Cardiac muscle cell (in vitro differentiated cells and primary cell): ENCODE measurements around the gene ANKRD7. TPM values are rescaled to one million over a fixed set of nuclear protein-coding genes. Genes with fewer than 3 reads are reported as not detected.
A peak's percentile ranks its signal among the peaks of the same experiment; 100 is the strongest.

Experiments used
- DNase-seq, 2 donors: peaks; one replicate each; pipeline versions ENCODE4 v3.0.0 to v3.0.0-alpha.2; 2010 to 2017; ENCODE audit warnings: low read depth in 1 of 2, low spot score in 1 of 2
- H3K27ac ChIP-seq: fragments of 200-600 bp; sonication (generic); 2 replicates; pipeline ENCODE4 v1.5.1; 2016
- H3K27me3 ChIP-seq: fragments of 200-600 bp; sonication (generic); 2 replicates; pipeline ENCODE4 v1.6.0; 2016; ENCODE audit warnings: control low read depth
- H3K36me3 ChIP-seq: fragments of 200-600 bp; sonication (generic); 2 replicates; pipeline ENCODE4 v1.5.1; 2016; ENCODE audit warnings: control low read depth
- H3K4me1 ChIP-seq: fragments of 200-600 bp; sonication (generic); 2 replicates; pipeline ENCODE4 v1.8.1; 2017; ENCODE audit warnings: low read depth, mild to moderate bottlenecking, mixed run types
- H3K4me3 ChIP-seq: fragments of 200-600 bp; sonication (generic); 2 replicates; pipeline ENCODE4 v1.5.1; 2016; ENCODE audit warnings: mild to moderate bottlenecking
- H3K9me3 ChIP-seq: fragments of 200-600 bp; sonication (generic); 2 replicates; pipeline ENCODE4 v1.5.1; 2017; ENCODE audit warnings: low read depth, mild to moderate bottlenecking, control low read depth
- CTCF ChIP-seq: IDR thresholded peaks from 2 replicates; pipeline ENCODE4 v1.5.1; 2012; ENCODE audit warnings: low read depth, mild to moderate bottlenecking, low read length
- polyA plus RNA-seq: library from polyadenylated mRNA; unstranded; fragments of >200 nt; fragmentation: Nextera tagmentation; extraction: Ambion mirVana; gene quantifications from 2 replicates; pipeline ENCODE4 v1.2.1, GENCODE V29; 2016
- total RNA-seq: library from RNA; depleted of rRNA; stranded (reverse); fragments of >200 nt; gene quantifications from 2 replicates; pipeline ENCODE4 v1.2.3, GENCODE V29; 2016

The ANKRD7 gene
- total and polyA plus RNA-seq, 2 experiments from 2014 or later, result 0.80 TPM; not detected in 1

- H3K36me3 ChIP-seq, result no peaks in the 10 kb centered on the region
- H3K27me3 ChIP-seq, result no peaks in the 10 kb centered on the region
- no peak for TF ChIP-seq CTCF
- H3K4me3 ChIP-seq, result no peak overlapping the region
- no peaks in the 10 kb centered on the region for H3K4me1 ChIP-seq
- no peak overlapping the region for H3K27ac ChIP-seq
- H3K9me3 ChIP-seq, result no peaks in the 10 kb centered on the region
- DNase-seq, result no peak
These were observed 60.9 kb downstream of the ANKRD7 start for GRCh38 chr7:118285358-118285757.

GRCh38 chr7:118286131-118286530 lies 61.6 kb downstream of the ANKRD7 start:
- Histone ChIP-seq H3K36me3 (no peaks in the 10 kb centered on the region), H3K4me3 (no peak overlapping the region), H3K4me1 (no peaks in the 10 kb centered on the region), H3K9me3 (no peaks in the 10 kb centered on the region), H3K27me3 (no peaks in the 10 kb centered on the region), H3K27ac (no peak overlapping the region)
- TF ChIP-seq CTCF, result no peak
- DNase-seq, result no peak

- DNase-seq, result peak in 1 of 2 donors; percentile 5
- H3K4me3 ChIP-seq, result no peak overlapping the region
- no peaks in the 10 kb centered on the region for H3K36me3 ChIP-seq
- no peaks in the 10 kb centered on the region for H3K9me3 ChIP-seq
- no peak for TF ChIP-seq CTCF
- H3K4me1 ChIP-seq, result no peaks in the 10 kb centered on the region
- H3K27ac ChIP-seq, result no peak overlapping the region
- no peaks in the 10 kb centered on the region for H3K27me3 ChIP-seq
These were observed 63.6 kb downstream of the ANKRD7 start for GRCh38 chr7:118288098-118288497.

- no peak overlapping the region for H3K27ac ChIP-seq
- no peaks in the 10 kb centered on the region for H3K9me3 ChIP-seq
- H3K4me1 ChIP-seq, result no peaks in the 10 kb centered on the region
- TF ChIP-seq CTCF, result no peak
- H3K36me3 ChIP-seq, result no peaks in the 10 kb centered on the region
- no peak overlapping the region for H3K4me3 ChIP-seq
- H3K27me3 ChIP-seq, result no peaks in the 10 kb centered on the region
- no peak for DNase-seq
These were observed 65.0 kb downstream of the ANKRD7 start for GRCh38 chr7:118289476-118289875.

Other genes with a start within 250 kb of the ANKRD7 start
- gene LSM8, start 40.5 kb upstream of the ANKRD7 start, total RNA-seq, result 48.2 and 94.2 TPM in 2 replicates
- 81.8 and 84.5 TPM in 2 replicates for gene LSM8, start 40.5 kb upstream of the ANKRD7 start, polyA plus RNA-seq